Liver (tissue), 4 donors: ENCODE data around the gene OR52K1. TPM values are rescaled to one million over a fixed set of nuclear protein-coding genes. Genes with fewer than 3 reads are reported as not detected.

ENCODE experiments used
- polyA plus RNA-seq, 2 donors: library from polyadenylated mRNA; stranded (reverse) in 1 of 2; unstranded in 1 of 2; fragments of 200-250 nt in 1 of 2; fragments of >200 nt in 1 of 2; fragmentation: Nextera tagmentation in 1 of 2; extraction: Ambion mirVana in 1 of 2; gene quantifications; one replicate each; pipeline versions ENCODE4 v1.2.1 to v1.2.3, GENCODE V29; 2013 to 2015
- total RNA-seq, 2 donors: library from RNA; depleted of rRNA; stranded (reverse); fragments of >200 nt; gene quantifications; one replicate each; pipeline ENCODE4 v1.2.3, GENCODE V29; 2014
- donor health status: healthy.
- donor health status: healthy.
- donor health status: healthy.

Gene OR52K1
- total and polyA plus RNA-seq, 4 donors, result under 0.01 TPM; not detected in 3

Other genes with a start within 250 kb of the OR52K1 start
- not detected for gene OR52B4, start 114.3 kb upstream of the OR52K1 start, total RNA-seq
- not detected for gene OR52B4, start 114.3 kb upstream of the OR52K1 start, polyA plus RNA-seq
- 10 to 100 TPM; 11.5 to 14.9 TPM for gene TRIM21, start 88.9 kb upstream of the OR52K1 start, total RNA-seq
- gene TRIM21, start 88.9 kb upstream of the OR52K1 start, polyA plus RNA-seq, result 10 to 100 TPM in 1 of 2 donors, 1 to 10 TPM in 1; 8.0 to 13.4 TPM
- gene OR52K2, start 33.4 kb upstream of the OR52K1 start, total RNA-seq, result not detected
- under 1 TPM in 1 of 2 donors, not detected in 1; 0.15 TPM for gene OR52K2, start 33.4 kb upstream of the OR52K1 start, polyA plus RNA-seq
- gene OR52M1, start 62.5 kb downstream of the OR52K1 start, total RNA-seq, result not detected
- not detected for gene OR52M1, start 62.5 kb downstream of the OR52K1 start, polyA plus RNA-seq
- gene OR52I2, start 99.1 kb downstream of the OR52K1 start, total RNA-seq, result under 1 TPM in 1 of 2 donors, not detected in 1; under 0.01 TPM
- gene OR52I2, start 99.1 kb downstream of the OR52K1 start, polyA plus RNA-seq, result not detected
- gene OR52I1, start 111.4 kb downstream of the OR52K1 start, total RNA-seq, result not detected
- not detected for gene OR52I1, start 111.4 kb downstream of the OR52K1 start, polyA plus RNA-seq
- gene TRIM68, start 125.6 kb downstream of the OR52K1 start, total RNA-seq, result 10 to 100 TPM in 1 of 2 donors, 1 to 10 TPM in 1; 4.9 to 11.2 TPM
- gene TRIM68, start 125.6 kb downstream of the OR52K1 start, polyA plus RNA-seq, result 1 to 10 TPM; 2.6 to 6.0 TPM
- gene OR51D1, start 154.8 kb downstream of the OR52K1 start, total RNA-seq, result not detected
- gene OR51D1, start 154.8 kb downstream of the OR52K1 start, polyA plus RNA-seq, result not detected
- gene OR51E1, start 161.3 kb downstream of the OR52K1 start, total RNA-seq, result under 1 TPM; 0.05 to 0.08 TPM
- gene OR51E1, start 161.3 kb downstream of the OR52K1 start, polyA plus RNA-seq, result not detected
- gene OR51E2, start 215.2 kb downstream of the OR52K1 start, total RNA-seq, result not detected
- not detected for gene OR51E2, start 215.2 kb downstream of the OR52K1 start, polyA plus RNA-seq
- not detected for gene MMP26, start 222.1 kb downstream of the OR52K1 start, total RNA-seq
- not detected for gene MMP26, start 222.1 kb downstream of the OR52K1 start, polyA plus RNA-seq